DOHH2 (cell line): ENCODE results near the gene IL2RA.

Source experiments
- H3F3A ChIP-seq: fragments of 200-600 bp; sonication (generic), shearing (Covaris generic); 2 replicates; pipeline ENCODE4 v1.6.0; 2016; ENCODE audit warnings: antibody characterized with exemption, mild to moderate bottlenecking; ENCODE audit not compliant: control insufficient read depth, insufficient read depth
- H3K27ac ChIP-seq: fragments of 200-600 bp; sonication (generic); 2 replicates; pipeline ENCODE4 v1.5.1; 2014; ENCODE audit warnings: low read depth, mild to moderate bottlenecking, low read length, moderate library complexity
- H3K27me3 ChIP-seq: fragments of 200-600 bp; sonication (generic); 2 replicates; pipeline ENCODE4 v1.6.1; 2014; ENCODE audit warnings: mild to moderate bottlenecking, low read length, mixed read lengths; ENCODE audit not compliant: control insufficient read depth
- H3K36me3 ChIP-seq: fragments of 200-600 bp; sonication (generic); 2 replicates; pipeline ENCODE4 v1.6.1; 2014; ENCODE audit warnings: mild to moderate bottlenecking, low read length, moderate library complexity, mixed read lengths; ENCODE audit not compliant: control insufficient read depth
- H3K4me1 ChIP-seq: fragments of 200-600 bp; sonication (generic); 2 replicates; pipeline ENCODE4 v1.6.1; 2014; ENCODE audit warnings: mild to moderate bottlenecking, low read length, mixed read lengths; ENCODE audit not compliant: control insufficient read depth
- H3K4me2 ChIP-seq: fragments of 200-600 bp; sonication (generic); 2 replicates; pipeline ENCODE4 v1.6.0; 2014; ENCODE audit warnings: mild to moderate bottlenecking, low read length, moderate library complexity
- H3K4me3 ChIP-seq: fragments of 200-600 bp; sonication (generic); 2 replicates; pipeline ENCODE4 v1.5.1; 2014; ENCODE audit warnings: mild to moderate bottlenecking, low read length, mixed read lengths
- H3K79me2 ChIP-seq: fragments of 200-600 bp; sonication (generic); 2 replicates; pipeline ENCODE4 v1.6.1; 2014; ENCODE audit warnings: mild to moderate bottlenecking, low read length, mixed read lengths; ENCODE audit not compliant: control insufficient read depth
- H3K9me2 ChIP-seq: fragments of 200-600 bp; sonication (generic); replicated peaks from 2 replicates; pipeline ENCODE4 v1.6.1; 2014; ENCODE audit warnings: mild to moderate bottlenecking, low read length, mixed read lengths; ENCODE audit not compliant: control insufficient read depth
- H3K9me3 ChIP-seq: fragments of 200-600 bp; sonication (generic); 2 replicates; pipeline ENCODE4 v1.6.1; 2014; ENCODE audit warnings: antibody characterized with exemption, low read length, mixed read lengths; ENCODE audit not compliant: control insufficient read depth, insufficient read depth
- H4K20me1 ChIP-seq: fragments of 200-600 bp; sonication (generic); 2 replicates; pipeline ENCODE4 v1.6.0; 2014; ENCODE audit warnings: low read depth, mild to moderate bottlenecking, antibody characterized with exemption, low read length, moderate library complexity; ENCODE audit not compliant: control insufficient read depth, insufficient read depth
- EZH2phosphoT487 ChIP-seq: fragments of 200-600 bp; sonication (generic); IDR thresholded peaks from 2 replicates; pipeline ENCODE4 v1.6.1; 2017; ENCODE audit warnings: borderline replicate concordance, mild to moderate bottlenecking, antibody characterized with exemption, low read length, moderate library complexity, mixed read lengths
- TF ChIP-seq, protein P1 (sequence below): fragments of 200-600 bp; sonication (generic); IDR thresholded peaks from one replicate; pipeline ENCODE4 v1.5.1; 2014; ENCODE audit warnings: antibody characterized with exemption, mild to moderate bottlenecking, low read depth, low read length; ENCODE audit not compliant: poor library complexity, severe bottlenecking

The IL2RA gene

DNA sequence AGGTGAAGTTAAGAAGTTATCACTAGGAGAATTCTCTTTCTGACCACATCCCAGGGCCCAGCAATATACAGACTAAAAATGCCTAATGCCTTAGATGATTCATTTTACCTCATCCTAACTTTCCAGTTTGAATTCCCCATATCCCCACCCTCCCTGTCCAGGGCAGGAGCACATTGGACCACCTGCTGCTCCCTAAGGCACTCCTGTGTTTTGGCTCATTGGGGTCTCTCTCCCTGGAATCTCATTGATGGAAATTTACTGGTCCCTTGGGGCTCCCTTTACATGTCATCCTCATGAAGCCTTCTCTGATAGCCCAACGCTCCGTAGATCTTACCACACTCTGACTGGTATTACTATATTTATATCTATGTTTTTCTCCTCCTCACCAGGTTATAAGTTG is 2.7 kb downstream of the IL2RA start:
- no peak overlapping the region for H3K4me2 ChIP-seq

DNA sequence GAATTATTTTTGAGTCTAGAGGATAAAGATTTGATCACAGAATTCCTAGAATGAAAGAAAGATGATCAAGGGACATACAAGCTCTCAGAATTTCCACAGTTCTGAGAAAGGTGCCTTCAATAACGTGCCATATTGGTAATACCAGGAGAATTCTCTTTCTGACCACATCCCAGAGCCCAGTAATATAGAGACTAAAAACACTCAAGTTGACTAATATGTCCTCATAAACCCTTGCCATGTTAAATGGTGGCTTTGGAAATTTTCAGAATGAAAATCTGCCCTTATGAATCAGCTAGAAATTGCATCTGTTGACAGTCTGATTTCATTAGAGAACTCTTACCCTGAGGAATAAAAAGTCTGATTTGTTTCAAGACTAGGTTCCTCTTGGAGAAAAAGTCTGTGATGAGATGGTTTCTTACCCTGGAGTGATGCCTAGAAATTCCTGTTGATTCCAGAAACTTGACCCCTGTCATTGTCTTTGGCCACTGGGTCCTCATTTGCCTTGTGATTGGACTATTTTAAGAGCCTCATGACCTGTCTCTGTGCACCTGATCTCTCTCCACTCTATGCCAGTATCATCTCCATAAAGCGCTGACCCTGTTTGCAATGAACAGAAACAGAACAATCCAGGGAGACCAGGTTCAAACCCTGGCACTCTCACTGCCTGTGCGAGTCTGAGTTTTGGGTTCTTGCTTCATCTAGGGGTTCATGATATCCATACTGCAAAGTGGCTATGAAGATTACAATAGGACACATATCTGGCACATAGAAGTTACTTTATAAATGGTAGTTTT is 3.3 kb downstream of the IL2RA start:
- H3K4me3 ChIP-seq: no peak overlapping the region
- peaks cover 63% of the 10 kb centered on the region for H3K4me1 ChIP-seq
- TF ChIP-seq EZH2phosphoT487: no peak
- TF ChIP-seq, protein P1, sequence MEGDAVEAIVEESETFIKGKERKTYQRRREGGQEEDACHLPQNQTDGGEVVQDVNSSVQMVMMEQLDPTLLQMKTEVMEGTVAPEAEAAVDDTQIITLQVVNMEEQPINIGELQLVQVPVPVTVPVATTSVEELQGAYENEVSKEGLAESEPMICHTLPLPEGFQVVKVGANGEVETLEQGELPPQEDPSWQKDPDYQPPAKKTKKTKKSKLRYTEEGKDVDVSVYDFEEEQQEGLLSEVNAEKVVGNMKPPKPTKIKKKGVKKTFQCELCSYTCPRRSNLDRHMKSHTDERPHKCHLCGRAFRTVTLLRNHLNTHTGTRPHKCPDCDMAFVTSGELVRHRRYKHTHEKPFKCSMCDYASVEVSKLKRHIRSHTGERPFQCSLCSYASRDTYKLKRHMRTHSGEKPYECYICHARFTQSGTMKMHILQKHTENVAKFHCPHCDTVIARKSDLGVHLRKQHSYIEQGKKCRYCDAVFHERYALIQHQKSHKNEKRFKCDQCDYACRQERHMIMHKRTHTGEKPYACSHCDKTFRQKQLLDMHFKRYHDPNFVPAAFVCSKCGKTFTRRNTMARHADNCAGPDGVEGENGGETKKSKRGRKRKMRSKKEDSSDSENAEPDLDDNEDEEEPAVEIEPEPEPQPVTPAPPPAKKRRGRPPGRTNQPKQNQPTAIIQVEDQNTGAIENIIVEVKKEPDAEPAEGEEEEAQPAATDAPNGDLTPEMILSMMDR: no peak
- no peaks in the 10 kb centered on the region for H3K36me3 ChIP-seq
- H3K9me2 ChIP-seq: no peaks in the 10 kb centered on the region
- H4K20me1 ChIP-seq: no peaks in the 10 kb centered on the region
- H3K4me2 ChIP-seq: no peak overlapping the region
- H3F3A ChIP-seq: no peaks in the 10 kb centered on the region
- no peak overlapping the region for H3K27ac ChIP-seq
- no peaks in the 10 kb centered on the region for H3K9me3 ChIP-seq
- H3K27me3 ChIP-seq: peaks cover 20% of the 10 kb centered on the region
- no peaks in the 10 kb centered on the region for H3K79me2 ChIP-seq

More for the DNA sequence above, 2.7 kb downstream of the IL2RA start:
- Histone ChIP-seq H3K9me3 (no peaks in the 10 kb centered on the region), H4K20me1 (no peaks in the 10 kb centered on the region), H3K27ac (no peak overlapping the region), H3K79me2 (no peaks in the 10 kb centered on the region), H3K36me3 (no peaks in the 10 kb centered on the region), H3K9me2 (no peaks in the 10 kb centered on the region), H3K4me3 (no peak overlapping the region), H3K4me1 (peaks cover 57% of the 10 kb centered on the region), H3K27me3 (peaks cover 17% of the 10 kb centered on the region), H3F3A (no peaks in the 10 kb centered on the region)
- no peak for TF ChIP-seq EZH2phosphoT487
- TF ChIP-seq, protein P1: no peak

DNA sequence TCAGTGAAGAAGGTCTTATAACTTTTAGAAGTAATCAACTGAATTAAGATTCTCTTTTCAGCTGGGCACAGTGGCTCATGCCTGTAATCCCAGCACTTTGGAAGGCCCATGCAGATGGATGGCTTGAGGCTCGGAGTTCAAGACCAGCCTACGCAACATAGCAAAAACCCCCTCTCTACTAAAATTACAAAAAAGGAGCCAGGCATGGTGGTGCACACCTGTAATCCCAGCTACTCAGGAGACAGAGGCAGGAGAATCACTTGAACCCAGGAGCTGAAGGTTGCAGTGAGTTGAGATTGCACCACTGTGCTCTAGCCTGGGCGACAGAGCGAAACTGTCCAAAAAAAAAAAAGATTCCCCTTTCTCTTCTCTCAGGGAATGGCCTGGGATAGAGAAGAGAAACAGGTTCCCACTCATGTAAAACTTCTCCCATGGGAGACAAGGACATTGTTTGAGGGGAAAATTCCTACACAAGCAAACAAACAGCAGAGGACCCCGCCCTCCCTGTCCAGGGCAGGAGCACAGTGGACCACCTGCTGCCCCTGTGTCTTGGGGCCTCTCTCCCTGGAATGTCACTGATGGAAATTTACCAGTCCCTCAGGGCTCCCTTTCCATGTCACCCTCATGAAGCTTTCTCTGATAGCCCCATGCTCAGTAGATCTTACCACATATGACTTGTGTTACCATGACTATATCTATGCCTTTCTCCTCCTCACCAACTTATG is 5.6 kb downstream of the IL2RA start:
- H3K4me3 ChIP-seq: no peak overlapping the region
- H3K27ac ChIP-seq: no peak overlapping the region
- no peak for TF ChIP-seq EZH2phosphoT487
- TF ChIP-seq, protein P1: no peak
- no peaks in the 10 kb centered on the region for H3K36me3 ChIP-seq
- H3K27me3 ChIP-seq: peaks cover 27% of the 10 kb centered on the region
- H3K79me2 ChIP-seq: no peaks in the 10 kb centered on the region
- H3K9me3 ChIP-seq: no peaks in the 10 kb centered on the region
- H3F3A ChIP-seq: no peaks in the 10 kb centered on the region
- peaks cover 70% of the 10 kb centered on the region for H3K4me1 ChIP-seq
- no peaks in the 10 kb centered on the region for H4K20me1 ChIP-seq
- H3K9me2 ChIP-seq: no peaks in the 10 kb centered on the region
- no peak overlapping the region for H3K4me2 ChIP-seq
